GM23248 (cell line): ENCODE data around the gene PLEKHG1. TPM values are rescaled to one million over a fixed set of nuclear protein-coding genes. Genes with fewer than 3 reads are reported as not detected.

Experiments
- DNase-seq: peaks from one replicate; pipeline ENCODE4 v3.0.0-alpha.2; 2015
- H2AFZ ChIP-seq: fragments of 200-600 bp; sonication (generic); 2 replicates; pipeline ENCODE4 v1.6.1; 2016; ENCODE audit warnings: antibody characterized with exemption
- H3F3A ChIP-seq: fragments of 200-600 bp; sonication (generic); 2 replicates; pipeline ENCODE4 v1.6.1; 2016; ENCODE audit warnings: mild to moderate bottlenecking, antibody characterized with exemption, mixed run types; ENCODE audit not compliant: insufficient read depth
- H3K27ac ChIP-seq: fragments of 200-600 bp; sonication (generic); 2 replicates; pipeline ENCODE4 v1.5.1; 2016; ENCODE audit warnings: mild to moderate bottlenecking
- H3K27me3 ChIP-seq: fragments of 200-600 bp; sonication (generic); replicated peaks from 2 replicates; pipeline ENCODE4 v1.6.1; 2016; ENCODE audit warnings: mild to moderate bottlenecking; ENCODE audit not compliant: insufficient read depth
- H3K36me3 ChIP-seq: fragments of 200-600 bp; sonication (generic); 2 replicates; pipeline ENCODE4 v1.6.1; 2016; ENCODE audit warnings: low read depth, mild to moderate bottlenecking
- H3K4me1 ChIP-seq: fragments of 200-600 bp; sonication (generic); 2 replicates; pipeline ENCODE4 v1.6.1; 2016; ENCODE audit warnings: mild to moderate bottlenecking; ENCODE audit not compliant: insufficient read depth
- H3K4me2 ChIP-seq: fragments of 200-600 bp; sonication (generic); one replicate; pipeline ENCODE4 v1.6.1; 2016; ENCODE audit warnings: mild to moderate bottlenecking; ENCODE audit not compliant: unreplicated experiment
- H3K4me3 ChIP-seq: fragments of 200-600 bp; sonication (generic); 2 replicates; pipeline ENCODE4 v1.5.1; 2016; ENCODE audit warnings: mild to moderate bottlenecking
- H3K79me2 ChIP-seq: fragments of 200-600 bp; sonication (generic); 2 replicates; pipeline ENCODE4 v1.6.1; 2016; ENCODE audit warnings: mild to moderate bottlenecking; ENCODE audit not compliant: insufficient read depth
- H3K9ac ChIP-seq: fragments of 200-600 bp; sonication (generic); 2 replicates; pipeline ENCODE4 v1.6.1; 2016; ENCODE audit warnings: mild to moderate bottlenecking
- H3K9me2 ChIP-seq: fragments of 200-600 bp; sonication (generic); 2 replicates; pipeline ENCODE4 v1.6.1; 2016; ENCODE audit warnings: mixed run types, mild to moderate bottlenecking, moderate library complexity; ENCODE audit not compliant: insufficient read depth
- H3K9me3 ChIP-seq: fragments of 200-600 bp; sonication (generic); one replicate; pipeline ENCODE4 v1.6.1; 2017; ENCODE audit warnings: low read depth
- H4K20me1 ChIP-seq: fragments of 200-600 bp; sonication (generic); 2 replicates; pipeline ENCODE4 v1.6.0; 2016; ENCODE audit not compliant: insufficient read depth
- EZH2 ChIP-seq: fragments of 200-600 bp; sonication (generic); IDR thresholded peaks from 2 replicates; pipeline ENCODE4 v1.6.1; 2018; ENCODE audit warnings: antibody characterized with exemption, mild to moderate bottlenecking; ENCODE audit not compliant: insufficient read depth, poor library complexity, severe bottlenecking
- EZH2phosphoT487 ChIP-seq: fragments of 200-600 bp; sonication (generic); IDR thresholded peaks from 2 replicates; pipeline ENCODE4 v1.6.1; 2018; ENCODE audit warnings: antibody characterized with exemption, moderate library complexity, mild to moderate bottlenecking, low read depth; ENCODE audit not compliant: insufficient read depth
- WGBS, 2 experiments: methylation state at CpG; one replicate each; pipeline ENCODE4 v1.1.6; 2015 to 2017; ENCODE audit warnings: low lambda C conversion rate in 2 of 2, low coverage in 1 of 2; ENCODE audit errors: missing lambda C conversion rate in 2 of 2; 5-methylcytosine and 5-hydroxymethylcytosine counted together
- in situ Hi-C: fragments of 300-500 bp; cut with MboI; formaldehyde crosslinking; loops from 2 replicates; pipeline ENCODE4 v1.15.0; 2020
- polyA plus RNA-seq: library from polyadenylated mRNA; unstranded; fragments of >200 nt; fragmentation: Nextera tagmentation; extraction: Ambion mirVana; gene quantifications from 2 replicates; pipeline ENCODE4 v1.2.1, GENCODE V29; 2016
- total RNA-seq: library from RNA; depleted of rRNA; stranded (reverse); fragments of >200 nt; shearing (Covaris generic); gene quantifications from 2 replicates; pipeline ENCODE4 v1.2.3, GENCODE V29; 2014

Gene PLEKHG1
- total and polyA plus RNA-seq, 2 experiments from 2014 or later: 0.11 to 0.51 TPM

- WGBS, 2 experiments: 8 to 9% methylated on average over 12 of the region's 12 CpGs
- Histone ChIP-seq H2AFZ (no peak overlapping the region), H4K20me1 (no peaks in the 10 kb centered on the region), H3K27ac (no peak overlapping the region), H3K79me2 (no peaks in the 10 kb centered on the region), H3K27me3 (peaks cover 46% of the 10 kb centered on the region), H3K4me1 (no peaks in the 10 kb centered on the region), H3K36me3 (no peaks in the 10 kb centered on the region), H3F3A (no peaks in the 10 kb centered on the region), H3K9me3 (no peaks in the 10 kb centered on the region), H3K4me2 (no peak overlapping the region), H3K9me2 (no peaks in the 10 kb centered on the region), H3K4me3 (no peak overlapping the region), H3K9ac (no peak overlapping the region)
- TF ChIP-seq EZH2phosphoT487 (no peak), EZH2 (no peak)
- peak; percentile 6 for DNase-seq
- in situ Hi-C loops: no loop called here
Observed at GRCh38 chr6:150586850-150587359, 12.8 kb upstream of the PLEKHG1 start.

- H3K9me3 ChIP-seq: no peaks in the 10 kb centered on the region
- no peak overlapping the region for H3K4me2 ChIP-seq
- in situ Hi-C loops: no loop called here
- H3K4me1 ChIP-seq: no peaks in the 10 kb centered on the region
- H2AFZ ChIP-seq: no peak overlapping the region
- no peak overlapping the region for H3K4me3 ChIP-seq
- no peaks in the 10 kb centered on the region for H3K9me2 ChIP-seq
- TF ChIP-seq EZH2 (no peak), EZH2phosphoT487 (no peak)
- no peaks in the 10 kb centered on the region for H3K36me3 ChIP-seq
- H3K27me3 ChIP-seq: peaks cover 47% of the 10 kb centered on the region
- DNase-seq: no peak
- H3F3A ChIP-seq: no peaks in the 10 kb centered on the region
- H4K20me1 ChIP-seq: no peaks in the 10 kb centered on the region
- H3K79me2 ChIP-seq: no peaks in the 10 kb centered on the region
- H3K9ac ChIP-seq: no peak overlapping the region
- WGBS, 2 experiments: 46 to 52% methylated on average over 4 of the region's 4 CpGs
- H3K27ac ChIP-seq: no peak overlapping the region
Observed at GRCh38 chr6:150587637-150588036, 12.0 kb upstream of the PLEKHG1 start.

- H3K27ac ChIP-seq: no peak overlapping the region
- H3K9me3 ChIP-seq: no peaks in the 10 kb centered on the region
- H3K4me2 ChIP-seq: no peak overlapping the region
- no peaks in the 10 kb centered on the region for H4K20me1 ChIP-seq
- peaks cover 38% of the 10 kb centered on the region for H3K27me3 ChIP-seq
- H3K4me3 ChIP-seq: no peak overlapping the region
- 56 to 63% methylated on average over 9 of the region's 9 CpGs for WGBS, 2 experiments
- DNase-seq: no peak
- H3K4me1 ChIP-seq: no peaks in the 10 kb centered on the region
- H3K36me3 ChIP-seq: no peaks in the 10 kb centered on the region
- no peaks in the 10 kb centered on the region for H3F3A ChIP-seq
- H3K9ac ChIP-seq: no peak overlapping the region
- in situ Hi-C loops: no loop called here
- TF ChIP-seq EZH2 (no peak), EZH2phosphoT487 (no peak)
- H2AFZ ChIP-seq: no peak overlapping the region
- H3K9me2 ChIP-seq: no peaks in the 10 kb centered on the region
- no peaks in the 10 kb centered on the region for H3K79me2 ChIP-seq
Observed at GRCh38 chr6:150588888-150589499, 10.7 kb upstream of the PLEKHG1 start.

- peaks cover 38% of the 10 kb centered on the region for H3K27me3 ChIP-seq
- no peak for TF ChIP-seq EZH2
- no peak for TF ChIP-seq EZH2phosphoT487
- H3K9ac ChIP-seq: no peak overlapping the region
- H2AFZ ChIP-seq: no peak overlapping the region
- no peaks in the 10 kb centered on the region for H4K20me1 ChIP-seq
- no peaks in the 10 kb centered on the region for H3K9me2 ChIP-seq
- H3K4me2 ChIP-seq: no peak overlapping the region
- H3K27ac ChIP-seq: no peak overlapping the region
- in situ Hi-C loops: no loop called here
- H3K79me2 ChIP-seq: no peaks in the 10 kb centered on the region
- no peak overlapping the region for H3K4me3 ChIP-seq
- H3K36me3 ChIP-seq: no peaks in the 10 kb centered on the region
- H3K9me3 ChIP-seq: no peaks in the 10 kb centered on the region
- no peaks in the 10 kb centered on the region for H3F3A ChIP-seq
- DNase-seq: no peak
- no peaks in the 10 kb centered on the region for H3K4me1 ChIP-seq
Observed at GRCh38 chr6:150589852-150590251, 9.8 kb upstream of the PLEKHG1 start.

- no peak overlapping the region for H2AFZ ChIP-seq
- no peaks in the 10 kb centered on the region for H3K4me1 ChIP-seq
- 61 to 63% methylated on average over 3 of the region's 3 CpGs for WGBS, 2 experiments
- TF ChIP-seq EZH2phosphoT487 (no peak), EZH2 (no peak)
- peaks cover 38% of the 10 kb centered on the region for H3K27me3 ChIP-seq
- H3K79me2 ChIP-seq: no peaks in the 10 kb centered on the region
- H3K9me2 ChIP-seq: no peaks in the 10 kb centered on the region
- H3K9me3 ChIP-seq: no peaks in the 10 kb centered on the region
- no peaks in the 10 kb centered on the region for H4K20me1 ChIP-seq
- H3K4me3 ChIP-seq: no peak overlapping the region
- no peak for DNase-seq
- no peak overlapping the region for H3K27ac ChIP-seq
- H3F3A ChIP-seq: no peaks in the 10 kb centered on the region
- H3K4me2 ChIP-seq: no peak overlapping the region
- in situ Hi-C loops: no loop called here
- no peak overlapping the region for H3K9ac ChIP-seq
- H3K36me3 ChIP-seq: no peaks in the 10 kb centered on the region
Observed at GRCh38 chr6:150590446-150590845, 9.2 kb upstream of the PLEKHG1 start.
